ENCODE data around the gene MAML1.

GRCh38 chr5:179815491-179816249, 83.0 kb downstream of the MAML1 start:
- TF ChIP-seq CTCF (conservative IDR thresholded peaks at IDR 0.05) (no peak), EZH2 (IDR thresholded peaks at IDR 0.05; ENCODE audit: low read depth) (no peak)

All from PC-9 (cell line).